GM13976 (cell line): ENCODE results near the gene CACNB2.

Experiments used
- DNase-seq: peaks from one replicate; pipeline ENCODE4 v3.0.0; 2012; ENCODE audit warnings: low spot score
- in situ Hi-C: fragments of 300-500 bp; cut with MboI; formaldehyde crosslinking; loops from one replicate; pipeline ENCODE4 v1.12.0; 2022; ENCODE audit warnings: low sequenced_read_pairs, mixed read lengths, inconsistent platforms; ENCODE audit not compliant: unreplicated experiment
- TF ChIP-seq, protein P1 (sequence below): IDR thresholded peaks from 2 replicates; pipeline ENCODE4 v1.5.1; 2012; ENCODE audit warnings: borderline replicate concordance, mild to moderate bottlenecking; ENCODE audit not compliant: insufficient read depth; ENCODE audit errors: extremely low read depth, missing control alignments, control extremely low read depth

CACNB2 gene

DNA sequence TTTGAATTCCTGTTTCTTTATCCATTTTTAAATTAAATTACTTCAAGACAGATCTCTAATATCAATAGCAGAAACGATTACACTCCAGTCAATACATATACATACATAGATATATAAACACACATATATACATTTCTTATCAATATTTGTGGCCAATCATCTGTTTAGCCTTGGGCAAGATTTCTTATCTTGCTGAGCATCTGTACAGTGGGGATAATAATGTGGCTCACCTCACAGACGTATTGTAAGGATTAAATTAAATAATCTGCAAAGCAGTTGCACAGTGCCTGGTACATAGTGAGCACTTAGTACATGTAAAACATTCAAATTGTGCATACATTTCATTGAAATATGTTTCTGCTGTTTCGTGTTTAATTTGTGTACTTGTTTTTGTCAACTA, 17.5 kb upstream of the CACNB2 start:
- in situ Hi-C loops, result loop anchor here (25.0 kb wide), 1 partner anchor 510 kb away; the partner anchor contains the start of gene HACD1
- TF ChIP-seq, protein P1, sequence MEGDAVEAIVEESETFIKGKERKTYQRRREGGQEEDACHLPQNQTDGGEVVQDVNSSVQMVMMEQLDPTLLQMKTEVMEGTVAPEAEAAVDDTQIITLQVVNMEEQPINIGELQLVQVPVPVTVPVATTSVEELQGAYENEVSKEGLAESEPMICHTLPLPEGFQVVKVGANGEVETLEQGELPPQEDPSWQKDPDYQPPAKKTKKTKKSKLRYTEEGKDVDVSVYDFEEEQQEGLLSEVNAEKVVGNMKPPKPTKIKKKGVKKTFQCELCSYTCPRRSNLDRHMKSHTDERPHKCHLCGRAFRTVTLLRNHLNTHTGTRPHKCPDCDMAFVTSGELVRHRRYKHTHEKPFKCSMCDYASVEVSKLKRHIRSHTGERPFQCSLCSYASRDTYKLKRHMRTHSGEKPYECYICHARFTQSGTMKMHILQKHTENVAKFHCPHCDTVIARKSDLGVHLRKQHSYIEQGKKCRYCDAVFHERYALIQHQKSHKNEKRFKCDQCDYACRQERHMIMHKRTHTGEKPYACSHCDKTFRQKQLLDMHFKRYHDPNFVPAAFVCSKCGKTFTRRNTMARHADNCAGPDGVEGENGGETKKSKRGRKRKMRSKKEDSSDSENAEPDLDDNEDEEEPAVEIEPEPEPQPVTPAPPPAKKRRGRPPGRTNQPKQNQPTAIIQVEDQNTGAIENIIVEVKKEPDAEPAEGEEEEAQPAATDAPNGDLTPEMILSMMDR, result no peak
- DNase-seq, result no peak

DNA sequence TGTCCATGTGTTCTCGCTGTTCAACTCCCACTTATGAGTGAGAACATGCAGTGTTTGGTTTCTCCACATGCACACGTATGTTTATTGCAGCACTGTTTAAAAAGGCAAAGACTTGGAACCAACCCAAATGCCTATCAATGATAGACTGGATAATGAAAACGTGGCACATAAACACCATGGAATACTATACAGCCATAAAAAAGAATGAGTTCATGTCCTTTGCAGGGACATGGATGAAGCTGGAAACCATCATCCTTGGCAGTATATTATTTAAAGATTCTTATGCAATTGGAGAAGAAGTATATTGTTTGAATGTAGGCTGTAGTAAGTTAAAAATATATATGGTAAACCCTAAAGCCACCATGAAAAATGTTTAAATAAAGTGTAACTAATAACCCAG, 7.2 kb upstream of the CACNB2 start:
- no peak for DNase-seq
- in situ Hi-C loops, result no loop called here
- TF ChIP-seq, protein P1, result no peak

- in situ Hi-C loops, result no loop called here
- TF ChIP-seq, protein P1, result no peak
- DNase-seq, result no peak
These were observed 5.7 kb upstream of the CACNB2 start for GRCh38 chr10:18134509-18134908.

DNA sequence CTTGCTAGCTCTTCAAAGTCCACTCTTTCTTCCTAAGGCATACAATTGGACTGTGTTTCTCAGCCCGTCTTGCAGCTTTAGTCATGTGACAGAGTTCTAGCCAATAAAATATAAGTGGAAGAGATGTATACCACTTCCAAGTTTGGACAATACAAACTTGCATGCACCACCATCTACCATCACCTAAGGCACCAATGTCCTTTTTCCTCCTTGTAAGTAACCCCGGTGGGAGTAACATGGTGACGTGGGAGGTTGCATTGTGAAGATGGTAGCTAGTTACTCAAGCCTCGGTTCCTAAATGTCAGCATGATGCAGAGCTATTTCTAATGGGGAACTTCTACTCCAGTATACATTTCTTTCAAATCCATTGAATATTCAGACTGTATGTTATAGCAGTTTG, 5.3 kb upstream of the CACNB2 start:
- TF ChIP-seq, protein P1, result no peak
- in situ Hi-C loops, result no loop called here
- DNase-seq, result no peak

- in situ Hi-C loops, result no loop called here
- no peak for DNase-seq
- TF ChIP-seq, protein P1, result no peak
These were observed 4.0 kb upstream of the CACNB2 start for GRCh38 chr10:18136073-18136791.

- DNase-seq, result no peak
- TF ChIP-seq, protein P1, result no peak
- in situ Hi-C loops, result no loop called here
These were observed 3.1 kb upstream of the CACNB2 start for GRCh38 chr10:18137111-18137510.
